ENCODE results near the gene PTRHD1.

GRCh38 chr2:24763843-24764242 is 29.3 kb downstream of the PTRHD1 start:
- TF ChIP-seq CTCF (conservative IDR thresholded peaks at IDR 0.05; ENCODE audit: low read depth, low read length) (no peak), EZH2 (IDR thresholded peaks at IDR 0.05; ENCODE audit: borderline replicate concordance, low read depth, low read length, poor library complexity, severe bottlenecking) (no peak)
